ENCODE results near the gene RPS6KA3.

RPS6KA3 gene

DNA sequence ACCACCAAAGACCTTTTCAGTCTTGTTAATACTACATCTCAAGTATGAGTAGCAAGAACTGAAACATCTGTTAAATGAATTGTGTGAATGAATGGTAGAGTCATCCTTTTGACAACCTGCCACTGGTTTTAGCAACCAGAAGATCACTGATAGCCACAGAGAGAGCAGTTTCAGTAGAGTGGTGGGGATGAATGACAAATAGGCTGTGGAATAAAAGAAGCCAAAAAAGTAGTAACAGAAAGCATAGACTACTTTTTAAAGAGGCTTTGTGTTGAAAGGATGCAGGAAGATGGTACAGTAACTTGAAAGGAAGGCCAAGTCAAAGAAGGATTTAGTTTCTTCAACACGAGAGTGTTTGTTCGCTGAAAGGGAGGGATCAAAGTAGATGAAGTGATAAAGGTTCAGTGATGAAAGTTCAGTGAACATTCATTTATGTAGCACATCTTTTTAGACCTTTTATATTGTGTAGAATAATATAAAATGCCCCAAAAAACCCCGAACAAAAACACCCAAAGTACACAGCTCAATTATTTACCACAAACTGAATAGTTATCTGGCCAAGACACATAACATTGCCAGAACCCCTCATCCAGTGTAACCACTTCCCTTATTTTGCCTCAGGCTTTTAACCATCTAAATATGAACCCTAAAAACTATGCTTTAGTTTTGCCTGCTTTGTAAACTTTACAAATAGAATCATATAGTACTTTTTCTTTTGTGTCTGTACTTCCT, 84.9 kb downstream of the RPS6KA3 start:
- H4K20me1 ChIP-seq (ENCODE audit: insufficient read depth, low read length) = no peaks in the 10 kb centered on the region
- TF ChIP-seq EZH2 (IDR thresholded peaks at IDR 0.05; ENCODE audit: borderline replicate concordance, low read depth, low read length, severe bottlenecking) (no peak), CTCF (IDR thresholded peaks at IDR 0.05; ENCODE audit: borderline replicate concordance, extremely low read depth, low read length, poor library complexity, severe bottlenecking) (no peak)
- DNase-seq (no peak), ATAC-seq (ENCODE audit: insufficient read depth, low read depth) (no peak)
- no peak overlapping the region for H3K27ac ChIP-seq (ENCODE audit: low read length)
- no peaks in the 10 kb centered on the region for H3K9me3 ChIP-seq (ENCODE audit: insufficient read depth, low read length, severe bottlenecking)
- H3K27me3 ChIP-seq (ENCODE audit: insufficient read depth, low read length, poor library complexity) = no peaks in the 10 kb centered on the region
- no peak overlapping the region for H2AFZ ChIP-seq (ENCODE audit: low read depth, low read length)
- peaks cover 34% of the 10 kb centered on the region; the same call in 1 of the 2 replicates for H3K36me3 ChIP-seq (ENCODE audit: insufficient read depth, low read length)
- H3K9ac ChIP-seq (ENCODE audit: low read depth, low read length) = no peak overlapping the region
- no peaks in the 10 kb centered on the region for H3K79me2 ChIP-seq (ENCODE audit: insufficient read depth, low read length)
- no peaks in the 10 kb centered on the region for H3K4me1 ChIP-seq (ENCODE audit: insufficient read depth, low read length)
- no peak overlapping the region for H3K4me2 ChIP-seq (ENCODE audit: insufficient read depth, low read length)
- H3K4me3 ChIP-seq (ENCODE audit: low read depth in 1 of 2, low read length in 2 of 2) = no peak overlapping the region

DNA sequence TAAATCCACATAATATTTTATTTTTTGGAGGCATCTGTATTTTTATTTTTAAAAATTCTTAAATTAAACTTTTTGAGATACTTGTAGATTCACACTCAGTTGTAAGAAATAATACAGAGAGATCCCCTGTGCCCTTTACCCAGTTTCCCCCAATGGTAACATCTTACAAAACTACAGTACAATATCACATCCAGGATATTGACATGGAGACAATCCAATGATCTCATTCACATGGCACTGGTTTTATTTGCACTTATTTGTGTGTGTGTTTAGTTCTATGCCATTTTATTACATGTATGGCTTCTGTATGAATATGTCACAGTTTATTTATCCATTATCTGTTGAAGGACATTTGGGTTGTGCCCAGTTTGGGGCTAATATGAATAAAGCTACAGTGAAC, 89.6 kb downstream of the RPS6KA3 start:
- Histone ChIP-seq H3K79me2 (ENCODE audit: insufficient read depth, low read length) (no peaks in the 10 kb centered on the region), H3K27ac (ENCODE audit: low read length) (no peak overlapping the region), H2AFZ (ENCODE audit: low read depth, low read length) (no peak overlapping the region), H3K36me3 (ENCODE audit: insufficient read depth, low read length) (peaks cover 40% of the 10 kb centered on the region), H3K9ac (ENCODE audit: low read depth, low read length) (no peak overlapping the region), H3K27me3 (ENCODE audit: insufficient read depth, low read length, poor library complexity) (no peaks in the 10 kb centered on the region), H3K9me3 (ENCODE audit: insufficient read depth, low read length, severe bottlenecking) (no peaks in the 10 kb centered on the region), H3K4me3 (ENCODE audit: low read depth in 1 of 2, low read length in 2 of 2) (no peak overlapping the region), H3K4me2 (ENCODE audit: insufficient read depth, low read length) (no peak overlapping the region), H3K4me1 (ENCODE audit: insufficient read depth, low read length) (no peaks in the 10 kb centered on the region), H4K20me1 (ENCODE audit: insufficient read depth, low read length) (no peaks in the 10 kb centered on the region)
- no peak for ATAC-seq (ENCODE audit: insufficient read depth, low read depth)
- DNase-seq = no peak
- TF ChIP-seq CTCF (IDR thresholded peaks at IDR 0.05; ENCODE audit: borderline replicate concordance, extremely low read depth, low read length, poor library complexity, severe bottlenecking) (no peak), EZH2 (IDR thresholded peaks at IDR 0.05; ENCODE audit: borderline replicate concordance, low read depth, low read length, severe bottlenecking) (no peak)

GRCh38 chrX:20173856-20174255, 92.9 kb downstream of the RPS6KA3 start:
- Histone ChIP-seq H3K4me3 (ENCODE audit: low read depth in 1 of 2, low read length in 2 of 2) (no peak overlapping the region), H3K79me2 (ENCODE audit: insufficient read depth, low read length) (no peaks in the 10 kb centered on the region), H3K4me2 (ENCODE audit: insufficient read depth, low read length) (no peak overlapping the region), H3K4me1 (ENCODE audit: insufficient read depth, low read length) (no peaks in the 10 kb centered on the region), H3K27me3 (ENCODE audit: insufficient read depth, low read length, poor library complexity) (no peaks in the 10 kb centered on the region), H3K9ac (ENCODE audit: low read depth, low read length) (no peak overlapping the region), H3K36me3 (ENCODE audit: insufficient read depth, low read length) (peaks cover 49% of the 10 kb centered on the region), H4K20me1 (ENCODE audit: insufficient read depth, low read length) (no peaks in the 10 kb centered on the region), H3K9me3 (ENCODE audit: insufficient read depth, low read length, severe bottlenecking) (no peaks in the 10 kb centered on the region), H3K27ac (ENCODE audit: low read length) (no peak overlapping the region), H2AFZ (ENCODE audit: low read depth, low read length) (no peak overlapping the region)
- TF ChIP-seq EZH2 (IDR thresholded peaks at IDR 0.05; ENCODE audit: borderline replicate concordance, low read depth, low read length, severe bottlenecking) (no peak), CTCF (IDR thresholded peaks at IDR 0.05; ENCODE audit: borderline replicate concordance, extremely low read depth, low read length, poor library complexity, severe bottlenecking) (no peak)
- DNase-seq (no peak), ATAC-seq (ENCODE audit: insufficient read depth, low read depth) (no peak)
